NCI-H2171 (cell line): ENCODE results near the gene NBAS.
"Not testable (repeated sequence)": the region's sequence is repeated elsewhere in the genome, so short reads cannot be mapped to it uniquely, and the experiment has no call there.

Experiments used
- DNase-seq: peaks from one replicate; lab custom pipeline; 2025; lab: John Stamatoyannopoulos, UW

The NBAS gene

DNA sequence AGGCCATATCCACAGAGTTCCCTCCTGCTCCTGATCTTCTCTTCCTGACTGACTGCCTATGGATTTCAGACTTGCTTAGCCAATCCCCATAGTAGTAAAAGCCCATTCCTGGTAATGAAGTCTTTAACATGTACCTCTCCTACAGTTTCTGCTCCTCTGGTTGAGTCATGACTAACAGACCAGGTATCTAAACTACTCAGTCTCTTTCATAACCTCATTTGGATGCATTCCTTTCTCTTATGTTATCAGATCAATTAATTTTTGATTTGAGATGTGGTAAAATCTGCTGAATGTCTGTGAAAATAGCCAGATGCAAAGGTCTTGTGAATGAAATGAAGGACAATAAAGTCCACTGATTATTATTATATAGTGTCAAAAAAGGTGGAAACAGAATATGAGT, 198.0 kb downstream of the NBAS start:
- no peak for DNase-seq

DNA sequence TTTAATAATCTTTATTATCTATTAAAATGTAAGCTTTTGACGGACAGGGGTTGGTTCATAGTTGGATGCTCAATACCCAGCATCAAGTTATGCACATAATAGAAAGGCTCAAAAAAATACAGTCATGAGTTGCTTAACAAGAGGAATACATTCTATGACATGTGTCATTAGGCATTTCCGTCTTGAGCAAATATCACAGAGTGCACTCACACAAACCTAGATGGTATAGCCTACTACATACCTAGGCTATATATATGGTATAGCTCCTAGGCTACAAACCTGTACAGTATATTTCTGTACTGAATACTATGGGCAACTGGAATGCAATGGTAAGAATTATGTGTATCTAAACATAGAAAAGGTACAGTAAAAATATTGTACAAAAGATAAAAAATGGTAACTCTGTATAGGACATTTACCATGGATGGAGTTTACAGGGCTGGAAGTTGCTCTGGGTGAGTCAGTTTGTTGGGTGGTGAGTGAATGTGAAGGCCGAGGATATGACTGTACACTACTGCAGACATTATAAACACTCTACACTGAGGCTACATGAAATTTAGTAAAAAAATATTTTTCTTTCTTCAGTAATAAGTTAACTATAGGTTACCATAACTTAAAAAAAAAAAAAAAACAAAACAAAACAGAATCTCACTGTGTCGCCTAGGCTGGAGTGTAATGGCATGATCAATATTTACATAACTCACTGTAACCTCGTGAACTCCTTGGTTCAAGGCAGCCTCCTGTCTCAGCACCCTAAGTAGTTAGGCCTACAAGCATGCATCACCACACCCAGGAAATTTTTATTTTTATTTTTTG, 201.2 kb downstream of the NBAS start:
- no peak for DNase-seq

DNA sequence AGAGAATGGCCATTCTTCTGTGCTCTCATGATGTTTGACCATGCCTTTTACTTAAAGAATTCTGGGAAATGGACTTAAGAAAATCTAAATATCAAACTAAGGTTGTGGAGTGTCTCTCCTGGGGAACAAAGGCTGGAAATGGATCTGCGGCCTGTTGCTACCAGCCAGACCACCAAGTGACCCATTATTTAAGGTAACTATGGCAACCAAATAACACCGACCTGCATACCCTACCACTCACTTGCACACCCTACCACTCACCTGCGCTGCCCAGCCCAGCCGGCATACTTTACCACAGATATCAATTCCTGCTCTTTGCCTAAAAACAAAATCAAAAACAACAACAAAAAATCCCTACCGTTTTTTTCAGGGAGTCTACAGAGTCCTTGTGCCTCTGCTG, 203.2 kb downstream of the NBAS start:
- no peak for DNase-seq

DNA sequence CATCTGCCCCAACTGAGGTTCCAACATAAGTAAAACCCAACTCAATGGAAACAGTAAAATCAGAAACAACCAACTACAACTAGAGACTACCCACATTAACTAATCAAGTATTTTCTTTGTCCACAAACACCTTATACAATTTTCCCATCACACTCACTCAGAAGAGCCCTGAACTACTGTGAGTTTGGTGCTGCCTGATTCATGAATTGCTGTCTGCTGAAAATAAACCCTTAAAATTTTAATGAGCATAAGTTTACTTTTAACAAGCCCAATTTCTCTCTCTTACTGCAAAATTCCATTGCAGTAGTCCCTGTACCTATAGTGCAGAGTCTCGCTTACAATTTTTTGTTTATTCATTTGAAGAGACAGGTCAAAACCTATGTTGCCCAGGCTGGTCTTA, 203.9 kb downstream of the NBAS start:
- no peak for DNase-seq

DNA sequence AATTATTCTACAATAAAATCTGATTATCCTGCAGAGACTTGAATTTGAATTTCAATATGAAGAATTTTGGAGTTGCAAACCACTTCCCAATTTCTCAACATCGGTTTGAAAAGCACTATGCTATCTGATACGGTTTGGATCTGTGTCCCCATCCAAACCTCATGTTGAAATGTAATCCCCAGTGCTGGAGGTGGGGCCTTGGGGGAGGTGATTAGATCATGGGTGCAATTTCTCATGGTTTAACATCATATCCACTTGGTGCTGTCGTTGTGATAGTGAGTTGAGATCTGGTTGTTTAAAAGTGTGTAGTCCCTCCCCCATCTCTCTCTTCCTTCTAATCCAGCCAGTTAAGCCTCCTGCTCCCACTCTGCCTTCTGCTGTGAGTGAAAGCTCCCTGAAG, 205.7 kb downstream of the NBAS start:
- no peak for DNase-seq

DNA sequence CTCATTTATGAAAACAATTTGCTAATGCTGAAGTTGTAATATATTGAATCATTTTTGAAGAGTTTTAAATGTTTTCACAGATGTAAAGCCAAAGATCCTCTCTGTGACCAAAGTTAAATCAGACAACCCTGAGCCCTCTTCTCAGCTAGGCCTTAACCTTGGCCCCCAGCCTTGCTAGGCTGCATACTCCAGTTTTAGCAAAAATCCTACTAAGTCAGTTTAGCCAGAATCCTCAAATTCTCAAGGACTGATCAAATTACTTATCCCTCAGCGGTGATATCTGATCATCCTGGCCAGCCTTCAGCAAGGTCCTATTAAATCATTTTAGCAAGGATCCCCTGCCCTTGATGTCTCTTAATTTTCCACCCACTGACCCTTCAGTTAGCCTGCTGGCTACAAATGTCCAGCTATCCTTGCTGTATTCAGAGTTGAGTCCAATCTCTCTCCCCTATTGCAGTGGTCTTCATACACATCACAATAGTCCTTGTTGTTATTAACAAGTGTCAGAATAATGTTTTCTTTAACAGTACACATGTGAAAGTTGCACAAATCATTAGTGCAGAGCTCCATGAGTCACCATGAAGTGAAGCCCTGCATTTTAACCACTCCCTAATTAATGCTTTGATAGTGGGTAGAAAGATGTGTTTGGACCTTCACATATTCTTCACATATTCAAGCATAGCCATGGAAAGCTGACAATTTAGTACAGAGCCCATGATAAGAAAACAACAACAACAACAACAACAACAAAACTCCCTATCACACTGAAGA, 206.4 kb downstream of the NBAS start:
- no peak for DNase-seq

DNA sequence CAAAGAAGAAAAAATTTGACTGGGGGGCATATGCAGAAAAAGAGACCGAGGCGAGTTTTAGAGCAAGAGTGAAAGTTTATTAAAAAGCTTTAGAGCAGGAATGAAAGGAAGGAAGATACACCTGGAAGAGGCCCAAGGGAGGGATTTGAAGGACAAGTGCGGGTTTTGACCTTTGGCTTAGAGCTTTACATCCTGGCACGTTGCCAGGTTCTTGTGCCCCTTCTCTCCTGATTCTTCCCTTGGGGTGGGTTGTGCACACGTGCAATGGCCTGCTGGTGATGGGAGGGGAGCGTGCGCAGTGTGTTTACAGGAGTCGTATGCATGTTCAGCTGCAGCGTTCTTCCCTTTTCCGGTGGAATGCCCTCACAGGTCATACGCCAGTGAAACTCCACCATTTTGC, 208.8 kb downstream of the NBAS start:
- DNase-seq: no peak

DNA sequence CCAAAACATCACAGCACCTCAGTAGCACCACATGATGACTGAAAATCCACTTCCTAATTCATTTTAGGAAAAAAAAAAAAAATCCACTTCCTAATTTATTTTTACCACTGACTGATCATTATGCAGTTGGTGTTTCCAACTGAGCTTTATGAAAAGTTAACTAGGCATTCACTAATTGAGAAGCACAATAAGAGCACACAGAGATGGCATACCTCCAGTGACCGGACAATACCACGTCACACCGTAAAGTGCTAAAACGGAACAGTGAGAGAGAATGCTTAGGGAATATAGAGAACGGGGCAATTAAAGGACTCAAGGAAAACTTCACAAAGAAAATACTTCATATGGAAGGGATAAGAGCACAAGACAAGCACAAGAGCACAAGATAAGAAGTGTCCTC, 212.5 kb downstream of the NBAS start:
- no peak for DNase-seq

DNA sequence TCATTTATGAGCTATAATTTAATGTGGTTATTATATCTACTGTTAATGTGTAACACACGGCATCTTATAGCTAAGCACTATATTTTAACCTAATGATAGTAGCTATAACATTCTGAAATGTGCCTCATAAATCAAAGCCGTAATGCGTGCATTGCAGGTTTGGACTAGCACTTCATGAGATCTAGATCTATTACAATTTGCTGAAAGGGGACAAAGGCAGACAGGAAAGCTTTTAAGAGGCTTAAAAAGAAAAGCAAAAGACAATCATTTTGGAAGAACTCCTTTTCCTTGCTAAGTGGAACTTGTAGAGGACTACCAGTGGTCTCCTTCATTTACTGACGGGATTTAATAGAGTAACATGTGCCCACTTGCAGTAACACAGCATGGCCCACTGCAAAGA, 213.1 kb downstream of the NBAS start:
- no peak for DNase-seq

DNA sequence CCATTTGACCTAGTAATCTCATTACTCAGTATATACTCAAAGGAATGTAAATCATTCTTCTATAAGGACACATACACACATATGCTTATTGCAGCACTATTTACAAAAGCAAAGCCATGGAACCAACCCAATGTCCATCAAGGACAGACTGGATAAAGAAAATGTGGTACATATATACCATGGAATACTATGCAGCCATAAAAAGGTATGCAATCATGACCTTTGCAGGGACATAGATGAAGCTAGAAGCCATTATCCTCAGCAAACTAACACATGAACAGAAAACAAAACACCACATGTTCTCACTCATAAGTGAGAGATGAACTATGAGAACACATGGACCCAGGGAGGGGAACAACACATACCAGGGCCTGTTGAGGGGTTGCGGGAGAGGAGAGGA, 214.5 kb downstream of the NBAS start:
- DNase-seq: no peak

DNA sequence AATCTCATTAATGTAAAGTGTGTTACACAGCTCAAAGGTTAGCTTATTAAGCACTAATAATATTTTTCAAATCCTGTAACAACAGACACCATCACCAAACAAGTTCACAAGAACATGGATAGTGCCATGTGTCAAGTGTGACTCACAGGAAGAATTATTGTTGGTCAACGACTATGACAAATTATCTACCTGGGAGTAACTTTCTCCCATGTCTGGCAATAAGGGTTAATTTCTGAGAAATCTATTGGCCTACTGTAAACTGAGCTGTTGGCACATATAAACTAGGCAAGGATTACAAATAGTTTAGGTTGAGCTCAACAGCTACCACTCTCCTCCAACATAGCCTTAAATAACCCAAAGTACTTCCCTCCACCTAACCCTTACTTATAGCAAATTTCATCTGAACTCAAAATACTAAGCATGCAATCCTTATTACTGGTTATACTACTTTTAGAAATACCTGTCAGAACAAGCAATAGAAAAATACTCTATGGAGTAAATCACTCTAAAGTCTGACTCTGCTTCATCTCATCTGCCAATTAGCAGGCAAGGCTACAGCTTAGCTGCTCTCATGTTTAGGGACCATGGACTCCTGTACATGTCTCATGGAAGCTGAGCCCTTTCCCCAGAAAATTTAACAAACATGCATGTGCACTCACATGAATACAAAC, 223.0 kb downstream of the NBAS start:
- DNase-seq: no peak

DNA sequence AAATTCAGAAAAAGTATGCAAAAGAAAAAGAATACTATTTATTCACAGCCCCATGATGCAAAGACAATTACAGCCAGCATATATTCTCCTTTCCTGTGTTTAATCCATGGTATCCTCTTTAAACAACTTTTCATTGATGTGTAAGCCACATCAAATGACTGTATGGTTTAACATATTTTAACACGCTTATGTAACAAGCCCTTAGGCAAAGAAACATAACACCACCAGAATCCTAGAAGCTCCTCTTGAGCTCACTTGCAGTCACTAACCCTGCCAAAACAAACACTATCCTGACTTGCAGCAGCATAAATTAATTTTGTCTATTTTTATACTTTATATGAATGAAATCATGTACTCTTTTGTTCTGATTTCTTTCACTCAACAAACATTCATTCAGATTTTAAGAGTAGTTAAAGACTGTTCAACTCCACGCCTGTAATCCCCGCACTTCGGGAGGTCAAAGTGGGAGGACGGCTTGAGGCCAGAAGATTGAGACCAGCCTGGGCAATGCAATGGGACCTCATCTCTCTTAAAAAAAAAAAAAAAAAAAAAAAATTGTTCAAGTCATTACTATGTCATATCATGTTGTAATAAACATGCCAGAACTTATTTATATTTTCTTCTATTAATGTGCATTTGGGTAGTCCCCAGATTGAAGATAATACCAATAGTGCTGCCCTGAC, 226.3 kb downstream of the NBAS start:
- no peak for DNase-seq

DNA sequence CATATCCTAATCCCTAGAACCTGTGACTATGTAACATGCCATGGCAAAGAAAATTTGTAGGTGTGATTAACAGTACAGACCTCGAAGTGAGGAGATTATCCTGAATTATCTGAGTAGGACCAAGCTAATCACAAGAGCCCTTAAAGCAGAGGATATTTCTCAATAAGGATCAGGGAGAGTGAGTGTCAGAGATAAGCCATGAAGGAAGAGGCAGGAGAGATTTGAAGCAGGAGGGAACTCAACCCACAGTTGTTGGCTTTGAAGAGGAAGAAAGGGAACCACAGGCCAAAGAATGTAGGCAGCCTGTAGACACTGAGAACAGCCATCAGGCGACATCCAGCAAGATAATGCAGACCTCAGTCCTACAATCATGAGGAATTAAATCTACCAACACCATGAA, 229.3 kb downstream of the NBAS start:
- no peak for DNase-seq

DNA sequence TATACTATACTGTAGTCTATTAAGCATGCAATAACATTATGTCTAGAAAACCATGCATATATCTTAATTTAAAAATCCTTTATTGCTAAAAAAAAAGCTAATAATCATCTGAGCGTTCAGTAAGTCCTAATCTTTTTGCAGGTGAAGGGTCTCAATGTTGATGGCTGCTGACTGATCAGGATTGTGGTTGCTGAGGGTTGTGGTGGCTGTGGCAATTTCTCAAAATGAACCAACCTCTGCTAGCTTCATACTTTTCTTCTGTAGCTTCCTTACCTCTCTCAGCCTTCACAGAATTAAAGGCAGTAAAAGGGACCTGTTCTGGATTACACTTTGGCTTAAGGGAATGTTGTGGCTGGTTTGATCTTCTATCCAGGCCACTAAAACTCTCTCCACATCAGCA, 235.8 kb downstream of the NBAS start:
- DNase-seq: no peak

DNA sequence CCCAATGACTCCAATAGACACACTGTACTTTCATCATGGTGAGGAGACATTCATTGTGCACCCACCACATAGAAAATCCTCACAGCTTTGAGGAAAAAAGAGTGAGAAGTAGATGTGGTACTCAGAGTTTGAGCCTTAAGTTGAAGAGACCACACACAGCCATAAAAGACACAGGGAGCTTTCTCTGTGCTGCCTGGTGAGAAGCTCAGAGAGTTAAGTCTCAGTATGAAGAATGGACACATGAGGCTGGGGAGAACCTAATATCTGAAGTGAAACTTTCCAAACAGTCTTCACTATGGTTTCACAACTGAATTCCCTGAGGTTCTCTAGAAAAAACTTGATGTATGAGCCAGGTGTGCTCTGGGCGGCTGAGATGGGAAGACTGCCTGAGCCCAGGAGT, 237.9 kb downstream of the NBAS start:
- no peak for DNase-seq

DNA sequence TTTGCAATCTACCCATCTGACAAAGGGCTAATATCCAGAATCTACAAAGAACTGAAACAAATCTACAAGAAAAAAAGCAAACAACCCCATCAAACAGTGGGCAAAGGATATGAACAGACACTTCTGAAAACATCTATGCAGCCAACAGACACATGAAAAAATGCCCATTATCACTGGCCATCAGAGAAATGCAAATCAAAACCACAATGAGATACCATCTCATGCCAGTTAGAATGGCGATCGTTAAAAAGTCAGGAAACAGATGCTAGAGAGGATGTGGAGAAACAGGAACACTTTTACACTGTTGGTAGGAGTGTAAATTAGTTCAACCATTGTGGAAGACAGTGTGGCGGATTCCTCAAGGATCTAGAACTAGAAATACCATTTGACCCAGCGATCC, 239.7 kb downstream of the NBAS start:
- not testable (repeated sequence) for DNase-seq

DNA sequence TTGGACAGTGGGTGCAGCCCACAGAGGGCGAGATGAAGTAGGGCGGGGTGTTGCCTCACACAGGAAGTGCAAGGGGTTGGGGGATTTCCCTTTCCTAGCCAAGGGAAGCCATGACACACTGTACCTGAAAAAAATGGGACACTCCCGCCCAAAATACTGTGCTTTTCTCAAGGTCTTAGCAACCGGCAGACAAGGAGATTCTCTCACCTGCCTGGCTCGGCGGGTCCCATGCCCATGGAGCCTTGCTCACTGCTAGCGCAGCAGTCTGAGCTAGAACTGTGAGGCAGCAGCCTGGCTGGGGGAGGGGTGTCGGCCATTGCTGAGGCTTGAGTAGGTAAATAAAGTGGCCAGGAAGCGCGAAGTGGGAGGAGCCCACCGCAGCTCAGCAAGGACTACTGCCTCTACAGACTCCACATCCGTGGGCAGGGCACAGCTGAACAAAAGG, 244.7 kb downstream of the NBAS start:
- DNase-seq: no peak

DNA sequence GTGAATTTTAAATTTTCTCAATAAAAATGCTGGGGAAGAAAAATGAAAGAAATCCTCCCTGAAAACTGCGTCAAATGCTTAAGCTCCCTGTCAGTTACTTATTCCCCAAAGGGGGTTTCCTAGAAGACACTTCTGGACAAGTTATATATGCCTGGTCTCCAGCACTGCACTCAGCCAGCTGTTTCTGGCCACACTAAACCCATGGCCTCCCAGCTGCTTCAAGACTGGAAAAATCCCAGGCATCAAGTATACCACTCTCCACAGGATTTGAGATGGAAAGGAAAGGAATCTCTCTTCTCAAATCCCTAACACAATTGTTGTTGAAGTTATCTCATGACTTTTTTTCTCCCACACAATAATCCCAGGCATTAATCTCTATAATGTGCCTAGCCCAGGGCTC, 245.7 kb downstream of the NBAS start:
- DNase-seq: no peak

DNA sequence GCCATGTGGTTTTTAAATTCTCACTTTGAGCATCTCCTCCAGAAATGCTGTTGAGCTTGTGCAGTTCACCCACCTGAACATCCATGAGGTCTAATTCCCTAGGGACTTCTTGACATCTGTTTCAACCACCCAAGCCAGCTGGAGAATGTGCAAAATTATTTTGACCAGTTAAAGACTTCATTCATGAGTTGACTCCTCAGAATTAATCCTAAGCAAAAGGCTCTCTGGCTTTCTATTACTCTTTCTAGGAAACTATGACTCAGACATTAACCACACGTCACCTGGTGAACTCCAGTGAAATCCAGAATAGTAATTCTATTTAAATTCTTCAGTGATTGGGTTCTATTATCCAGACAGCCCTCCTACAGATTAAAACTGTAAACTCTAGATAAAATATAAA, 247.5 kb downstream of the NBAS start:
- peak; percentile 59 for DNase-seq

DNA sequence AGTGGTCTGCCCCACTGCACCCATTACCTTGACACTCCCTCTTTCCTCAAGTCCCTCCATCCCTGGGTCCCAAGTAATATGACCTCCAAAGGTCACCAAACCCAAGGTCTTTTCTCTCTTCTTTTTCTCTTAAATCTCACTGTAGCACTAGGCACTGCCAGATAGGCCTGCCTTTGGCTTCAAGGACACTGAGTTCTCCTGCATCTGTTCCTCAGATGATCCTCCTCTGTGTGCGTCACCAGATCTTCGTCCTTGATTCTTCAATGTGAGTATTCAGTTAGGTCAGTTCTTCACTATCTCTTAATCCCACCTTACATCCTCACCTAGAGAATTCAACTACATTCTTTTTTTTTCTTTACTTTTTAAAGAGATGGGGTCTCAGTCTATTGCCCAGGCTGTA, 249.2 kb downstream of the NBAS start:
- no peak for DNase-seq

DNA sequence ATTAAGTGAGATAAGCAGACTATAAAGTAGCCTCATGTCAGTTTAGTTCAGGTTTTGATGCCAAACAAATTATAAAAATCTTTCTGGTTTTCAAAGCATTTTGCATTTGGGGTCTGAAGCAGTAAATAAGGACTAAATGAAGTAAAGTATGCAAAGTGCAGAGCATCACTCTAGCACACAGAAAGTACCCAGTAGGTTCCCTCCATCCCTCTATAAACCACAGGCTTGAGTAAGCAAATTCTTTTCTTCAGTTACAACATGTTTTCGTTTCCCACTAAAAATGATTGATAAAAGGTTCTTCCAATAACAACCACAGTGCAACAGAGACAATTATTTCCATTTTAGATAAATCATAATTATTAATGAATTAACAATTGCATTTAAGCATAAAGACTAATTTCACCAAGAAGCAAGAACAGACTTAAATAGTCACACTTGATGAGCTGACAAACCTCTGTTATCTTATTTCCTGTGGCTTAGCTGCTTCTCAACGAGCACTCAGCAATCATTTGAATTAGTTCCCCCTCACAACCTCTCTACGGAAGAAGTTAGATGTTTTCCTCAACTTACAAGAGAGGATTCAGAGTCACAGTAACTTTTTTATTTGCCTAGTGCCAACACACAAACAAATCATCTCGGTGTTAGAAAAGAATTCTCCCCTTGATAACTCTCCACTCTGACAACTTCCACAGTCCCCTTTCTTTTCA, 249.8 kb downstream of the NBAS start:
- DNase-seq: no peak

DNA sequence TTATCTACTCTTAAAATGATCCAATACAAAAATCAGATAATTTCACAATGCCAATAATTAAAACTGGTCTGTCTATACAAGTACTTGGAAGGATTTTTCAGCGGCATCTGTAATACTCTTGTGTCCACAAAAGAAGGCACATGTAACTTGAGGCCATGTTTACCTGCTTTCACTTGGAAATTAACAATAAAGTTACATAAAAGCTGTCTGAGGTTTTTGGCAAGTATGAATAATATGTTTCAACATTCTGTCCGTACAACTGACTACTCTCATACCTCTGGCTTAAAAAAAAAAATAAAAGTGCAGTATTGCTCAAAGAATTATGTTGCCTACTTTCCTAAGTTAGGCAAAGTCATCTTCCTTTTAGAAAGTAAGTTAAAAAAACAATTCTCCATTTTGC, 253.6 kb downstream of the NBAS start:
- DNase-seq: no peak
